Stimulated activated CD8-positive, alpha-beta memory T cell treated with anti-CD3 and anti-CD28 coated beads, Interleukin-15, amount 100 ng/mL, for 1 hour (primary cell): Measurements from ENCODE around the gene CREB3L1.

Experiments used
- DNase-seq: peaks from one replicate; pipeline ENCODE4 v3.0.0-alpha.2; 2020; ENCODE audit warnings: low read depth

Gene CREB3L1

GRCh38 chr11:46275964-46276641 is 1.4 kb upstream of the CREB3L1 start:
- no peak for DNase-seq

GRCh38 chr11:46277313-46277621 is 195 bp upstream of the CREB3L1 start:
- DNase-seq: no peak

- DNase-seq: no peak
Measured at GRCh38 chr11:46278387-46279125, 1.1 kb downstream of the CREB3L1 start.

GRCh38 chr11:46279126-46280099 is 2.0 kb downstream of the CREB3L1 start:
- DNase-seq: no peak

GRCh38 chr11:46280706-46281105 is 3.2 kb downstream of the CREB3L1 start:
- no peak for DNase-seq

- no peak for DNase-seq
Measured at GRCh38 chr11:46281371-46281831, 3.9 kb downstream of the CREB3L1 start.

GRCh38 chr11:46285173-46285572 is 7.7 kb downstream of the CREB3L1 start:
- no peak for DNase-seq

GRCh38 chr11:46285594-46286033 is 8.2 kb downstream of the CREB3L1 start:
- no peak for DNase-seq

GRCh38 chr11:46286789-46287188 is 9.3 kb downstream of the CREB3L1 start:
- no peak for DNase-seq

- DNase-seq: no peak
Measured at GRCh38 chr11:46288451-46288850, 11.0 kb downstream of the CREB3L1 start.

- DNase-seq: no peak
Measured at GRCh38 chr11:46290011-46290410, 12.5 kb downstream of the CREB3L1 start.

- DNase-seq: no peak
Measured at GRCh38 chr11:46290598-46291309, 13.3 kb downstream of the CREB3L1 start.

- no peak for DNase-seq
Measured at GRCh38 chr11:46291441-46292150, 14.1 kb downstream of the CREB3L1 start.

- no peak for DNase-seq
Measured at GRCh38 chr11:46293066-46293465, 15.6 kb downstream of the CREB3L1 start.

- DNase-seq: no peak
Measured at GRCh38 chr11:46293641-46294103, 16.2 kb downstream of the CREB3L1 start.

- no peak for DNase-seq
Measured at GRCh38 chr11:46294365-46295309, 17.2 kb downstream of the CREB3L1 start.

- peak; percentile 45 for DNase-seq
Measured at GRCh38 chr11:46295312-46296058, 18.0 kb downstream of the CREB3L1 start.

- no peak for DNase-seq
Measured at GRCh38 chr11:46296059-46296527, 18.6 kb downstream of the CREB3L1 start.
